IPS DF 19.7 (cell line): ENCODE results near the gene PIP4K2A.
"Not testable (repeated sequence)": the region's sequence is repeated elsewhere in the genome, so short reads cannot be mapped to it uniquely, and the experiment has no call there.

Experiments used
- DNase-seq: peaks from one replicate; pipeline ENCODE4 v3.0.0-alpha.2; 2013; ENCODE audit warnings: low read depth, low spot score

Gene PIP4K2A

GRCh38 chr10:22714479-22715289, at the start of gene PIP4K2A:
Gene PIP4K2A, minus strand, starts transcription at chr10:22714578. Its CDS starts 252 bp downstream, at chr10:22714326.
- no peak for DNase-seq

GRCh38 chr10:22761569-22762220, 47.3 kb upstream of the PIP4K2A start:
- DNase-seq: no peak

GRCh38 chr10:22760025-22760424, 45.6 kb upstream of the PIP4K2A start:
- no peak for DNase-seq

GRCh38 chr10:22758867-22759266, 44.5 kb upstream of the PIP4K2A start:
- DNase-seq: no peak

- DNase-seq: no peak
These were observed 39.9 kb upstream of the PIP4K2A start for GRCh38 chr10:22754296-22754695.

GRCh38 chr10:22753786-22754185, 39.4 kb upstream of the PIP4K2A start:
- no peak for DNase-seq

- DNase-seq: no peak
These were observed 38.0 kb upstream of the PIP4K2A start for GRCh38 chr10:22752272-22752889.

- no peak for DNase-seq
These were observed 35.8 kb upstream of the PIP4K2A start for GRCh38 chr10:22750131-22750530.

- DNase-seq: not testable (repeated sequence)
These were observed 30.5 kb upstream of the PIP4K2A start for GRCh38 chr10:22744858-22745257.

- DNase-seq: no peak
These were observed 28.3 kb upstream of the PIP4K2A start for GRCh38 chr10:22742678-22743077.

- not testable (repeated sequence) for DNase-seq
These were observed 27.3 kb upstream of the PIP4K2A start for GRCh38 chr10:22741631-22742030.

GRCh38 chr10:22740180-22740579, 25.8 kb upstream of the PIP4K2A start:
- no peak for DNase-seq

- DNase-seq: no peak
These were observed 23.2 kb upstream of the PIP4K2A start for GRCh38 chr10:22737587-22737986.

- DNase-seq: no peak
These were observed 21.8 kb upstream of the PIP4K2A start for GRCh38 chr10:22736134-22736533.

GRCh38 chr10:22733992-22734391, 19.6 kb upstream of the PIP4K2A start:
- no peak for DNase-seq

GRCh38 chr10:22727663-22728062, 13.3 kb upstream of the PIP4K2A start:
- no peak for DNase-seq

- no peak for DNase-seq
These were observed 12.7 kb upstream of the PIP4K2A start for GRCh38 chr10:22727112-22727511.

GRCh38 chr10:22724773-22725172, 10.4 kb upstream of the PIP4K2A start:
- no peak for DNase-seq

GRCh38 chr10:22723783-22724182, 9.4 kb upstream of the PIP4K2A start:
- no peak for DNase-seq

GRCh38 chr10:22723343-22723779, 9.0 kb upstream of the PIP4K2A start:
- DNase-seq: no peak

GRCh38 chr10:22722626-22723169, 8.3 kb upstream of the PIP4K2A start:
- DNase-seq: no peak

- DNase-seq: no peak
These were observed 6.3 kb upstream of the PIP4K2A start for GRCh38 chr10:22720667-22721066.
